HepG2 (cell line): ENCODE results near the gene CCN2. TPM values are rescaled to one million over a fixed set of nuclear protein-coding genes. Genes with fewer than 3 reads are reported as not detected.

Experiments
- HNF4A ChIP-seq: sonication (generic); formaldehyde crosslinking; IDR thresholded peaks from 2 replicates; pipeline ENCODE4 v1.4.0; 2020; ENCODE audit warnings: missing genetic modification reagents
- RARG ChIP-seq: sonication (generic); formaldehyde crosslinking; IDR thresholded peaks from 2 replicates; pipeline ENCODE4 v1.4.0; 2020; ENCODE audit warnings: low read depth, mild to moderate bottlenecking, missing genetic modification reagents
- SPEN ChIP-seq: sonication (generic); formaldehyde crosslinking; IDR thresholded peaks from 2 replicates; pipeline ENCODE4 v1.5.1; 2020; ENCODE audit warnings: low read depth, mild to moderate bottlenecking, missing genetic modification reagents
- ZNF550 ChIP-seq: sonication (generic); formaldehyde crosslinking; IDR thresholded peaks from 2 replicates; pipeline ENCODE4 v1.4.0; 2020; ENCODE audit warnings: mild to moderate bottlenecking, missing genetic modification reagents, borderline replicate concordance
- ZNF747 ChIP-seq: sonication (generic); formaldehyde crosslinking; IDR thresholded peaks from 2 replicates; pipeline ENCODE4 v1.8.1; 2023; ENCODE audit warnings: missing genetic modification reagents, mild to moderate bottlenecking, borderline replicate concordance
- ZNF816 ChIP-seq: sonication (generic); formaldehyde crosslinking; IDR thresholded peaks from 2 replicates; pipeline ENCODE4 v1.8.0; 2022; ENCODE audit warnings: missing genetic modification reagents, mild to moderate bottlenecking, borderline replicate concordance
- polyA plus RNA-seq, 8 experiments: library from polyadenylated mRNA; depleted of rRNA in 3 of 8; stranded (reverse) in 7 of 8; unstranded in 1 of 8; fragments of >200 nt; fragmentation: Illumina TruSeq in 4 of 8; extraction: Trizol in 4 of 8; gene quantifications; 2 replicates each; pipeline versions ENCODE4 v1.2.1 to v1.2.3, GENCODE V29; 2011 to 2016; ENCODE audit warnings: low read depth in 4 of 8, missing spikeins in 1 of 8, mixed read lengths in 1 of 8; ENCODE audit not compliant: insufficient read depth in 1 of 8
- total RNA-seq, 5 experiments: library from RNA; depleted of rRNA; stranded (reverse); fragments of >200 nt; fragmentation: Illumina TruSeq; extraction: Trizol; gene quantifications; 2 replicates each; pipeline ENCODE4 v1.2.3, GENCODE V29; 2016; ENCODE audit warnings: low read depth in 1 of 5
- TF ChIP-seq, protein P1 (sequence below): sonication (generic); formaldehyde crosslinking; IDR thresholded peaks from 2 replicates; pipeline ENCODE4 v1.5.0; 2020; ENCODE audit warnings: mild to moderate bottlenecking, missing genetic modification reagents
- TF ChIP-seq, protein P2 (sequence below): sonication (generic); formaldehyde crosslinking; IDR thresholded peaks from 2 replicates; pipeline ENCODE4 v1.8.1; 2023; ENCODE audit warnings: mild to moderate bottlenecking, missing genetic modification reagents, borderline replicate concordance
- TF ChIP-seq, protein P3 (sequence below): sonication (generic); formaldehyde crosslinking; IDR thresholded peaks from 2 replicates; pipeline ENCODE4 v1.5.1; 2020; ENCODE audit warnings: missing genetic modification reagents, mild to moderate bottlenecking, borderline replicate concordance

Gene CCN2
- total and polyA plus RNA-seq, 2 of the 13 experiments (the other 11 are each of a cell fraction or from before 2014, with no cell fraction given): 34.7 to 316 TPM

DNA sequence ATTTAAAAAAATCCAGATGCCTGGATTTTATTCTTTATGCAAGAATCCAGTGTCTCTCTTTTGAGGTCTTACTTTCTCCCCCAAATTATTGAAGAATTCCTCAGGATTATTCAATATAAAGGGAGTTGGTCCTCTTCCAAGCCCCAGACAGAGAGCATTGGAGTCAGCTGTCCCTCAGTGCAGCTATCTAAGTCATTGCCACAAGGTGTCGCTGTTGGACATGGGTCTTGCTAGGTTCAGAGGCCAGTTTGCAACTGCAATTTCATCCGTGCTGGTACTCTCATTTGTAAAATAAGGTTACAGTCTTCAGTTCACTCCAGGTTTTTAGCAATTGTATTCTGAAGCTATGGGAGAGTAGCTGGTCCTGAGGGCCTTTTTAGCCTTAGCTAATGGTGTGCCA lies 27.8 kb downstream of the CCN2 start (continued):
- TF ChIP-seq, protein P1, sequence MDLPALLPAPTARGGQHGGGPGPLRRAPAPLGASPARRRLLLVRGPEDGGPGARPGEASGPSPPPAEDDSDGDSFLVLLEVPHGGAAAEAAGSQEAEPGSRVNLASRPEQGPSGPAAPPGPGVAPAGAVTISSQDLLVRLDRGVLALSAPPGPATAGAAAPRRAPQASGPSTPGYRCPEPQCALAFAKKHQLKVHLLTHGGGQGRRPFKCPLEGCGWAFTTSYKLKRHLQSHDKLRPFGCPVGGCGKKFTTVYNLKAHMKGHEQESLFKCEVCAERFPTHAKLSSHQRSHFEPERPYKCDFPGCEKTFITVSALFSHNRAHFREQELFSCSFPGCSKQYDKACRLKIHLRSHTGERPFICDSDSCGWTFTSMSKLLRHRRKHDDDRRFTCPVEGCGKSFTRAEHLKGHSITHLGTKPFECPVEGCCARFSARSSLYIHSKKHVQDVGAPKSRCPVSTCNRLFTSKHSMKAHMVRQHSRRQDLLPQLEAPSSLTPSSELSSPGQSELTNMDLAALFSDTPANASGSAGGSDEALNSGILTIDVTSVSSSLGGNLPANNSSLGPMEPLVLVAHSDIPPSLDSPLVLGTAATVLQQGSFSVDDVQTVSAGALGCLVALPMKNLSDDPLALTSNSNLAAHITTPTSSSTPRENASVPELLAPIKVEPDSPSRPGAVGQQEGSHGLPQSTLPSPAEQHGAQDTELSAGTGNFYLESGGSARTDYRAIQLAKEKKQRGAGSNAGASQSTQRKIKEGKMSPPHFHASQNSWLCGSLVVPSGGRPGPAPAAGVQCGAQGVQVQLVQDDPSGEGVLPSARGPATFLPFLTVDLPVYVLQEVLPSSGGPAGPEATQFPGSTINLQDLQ: no peak
- TF ChIP-seq, protein P2, sequence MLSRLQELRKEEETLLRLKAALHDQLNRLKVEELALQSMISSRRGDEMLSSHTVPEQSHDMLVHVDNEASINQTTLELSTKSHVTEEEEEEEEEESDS (CRISPR knock-in tag): no peak
- TF ChIP-seq SPEN (CRISPR knock-in tag) (0 out of 2 replicates have a peak, but pooled peaks have one; percentile 32), ZNF816 (CRISPR knock-in tag) (no peak), RARG (no peak), ZNF550 (CRISPR knock-in tag) (no peak), HNF4A (CRISPR knock-in tag) (peak; percentile 19; the same call in 1 of the 2 replicates), ZNF747 (CRISPR knock-in tag) (no peak)
- TF ChIP-seq, protein P3, sequence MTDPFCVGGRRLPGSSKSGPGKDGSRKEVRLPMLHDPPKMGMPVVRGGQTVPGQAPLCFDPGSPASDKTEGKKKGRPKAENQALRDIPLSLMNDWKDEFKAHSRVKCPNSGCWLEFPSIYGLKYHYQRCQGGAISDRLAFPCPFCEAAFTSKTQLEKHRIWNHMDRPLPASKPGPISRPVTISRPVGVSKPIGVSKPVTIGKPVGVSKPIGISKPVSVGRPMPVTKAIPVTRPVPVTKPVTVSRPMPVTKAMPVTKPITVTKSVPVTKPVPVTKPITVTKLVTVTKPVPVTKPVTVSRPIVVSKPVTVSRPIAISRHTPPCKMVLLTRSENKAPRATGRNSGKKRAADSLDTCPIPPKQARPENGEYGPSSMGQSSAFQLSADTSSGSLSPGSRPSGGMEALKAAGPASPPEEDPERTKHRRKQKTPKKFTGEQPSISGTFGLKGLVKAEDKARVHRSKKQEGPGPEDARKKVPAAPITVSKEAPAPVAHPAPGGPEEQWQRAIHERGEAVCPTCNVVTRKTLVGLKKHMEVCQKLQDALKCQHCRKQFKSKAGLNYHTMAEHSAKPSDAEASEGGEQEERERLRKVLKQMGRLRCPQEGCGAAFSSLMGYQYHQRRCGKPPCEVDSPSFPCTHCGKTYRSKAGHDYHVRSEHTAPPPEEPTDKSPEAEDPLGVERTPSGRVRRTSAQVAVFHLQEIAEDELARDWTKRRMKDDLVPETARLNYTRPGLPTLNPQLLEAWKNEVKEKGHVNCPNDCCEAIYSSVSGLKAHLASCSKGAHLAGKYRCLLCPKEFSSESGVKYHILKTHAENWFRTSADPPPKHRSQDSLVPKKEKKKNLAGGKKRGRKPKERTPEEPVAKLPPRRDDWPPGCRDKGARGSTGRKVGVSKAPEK: no peak
- TF ChIP-seq, all 625 proteins: peak for 18
